ENCODE data around the gene TRIM32.
"Not testable (repeated sequence)": the region's sequence is repeated elsewhere in the genome, so short reads cannot be mapped to it uniquely, and the experiment has no call there.

The TRIM32 gene

DNA sequence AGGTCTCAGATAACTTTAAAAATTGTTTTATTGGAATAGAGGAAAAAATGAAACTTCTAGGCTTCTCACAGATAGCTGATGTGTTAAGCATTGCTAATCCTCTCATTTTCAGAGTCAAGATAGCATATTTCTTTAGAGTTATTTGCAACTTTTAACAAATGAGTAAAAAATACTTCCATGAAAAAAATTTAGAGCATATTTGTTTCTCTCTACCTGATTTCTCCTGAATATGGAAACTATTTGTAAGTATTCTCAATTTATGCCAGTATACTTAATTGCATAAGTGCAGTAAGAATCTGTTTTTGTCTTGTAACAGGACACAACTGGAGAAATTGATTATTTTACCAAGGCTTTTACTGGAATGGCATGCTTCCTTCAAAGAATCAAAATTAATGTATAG lies 3.6 kb upstream of the TRIM32 start:
- DNase-seq, result no peak

DNA sequence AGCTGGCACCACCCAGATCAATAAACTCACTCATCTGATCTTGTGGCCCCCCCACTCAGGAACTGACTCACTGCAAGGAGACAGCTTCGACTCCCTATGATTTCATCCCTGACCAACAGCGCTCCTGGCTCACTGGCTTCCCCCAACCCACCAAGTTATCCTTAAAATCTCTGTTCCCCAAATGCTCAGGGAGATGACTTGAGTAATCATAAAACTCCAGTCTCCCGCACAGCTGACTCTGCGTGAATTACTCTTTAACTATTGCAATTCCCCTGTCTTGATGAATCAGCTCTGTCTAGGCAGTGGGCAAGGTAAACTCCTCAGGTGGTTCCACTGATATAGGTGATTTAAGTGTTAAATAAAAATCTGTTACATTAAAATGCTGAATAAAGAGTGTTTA lies 1.9 kb upstream of the TRIM32 start:
- DNase-seq, result no peak

- no peak for DNase-seq
Observed at GRCh38 chr9:116686135-116686534, 970 bp upstream of the TRIM32 start.

DNA sequence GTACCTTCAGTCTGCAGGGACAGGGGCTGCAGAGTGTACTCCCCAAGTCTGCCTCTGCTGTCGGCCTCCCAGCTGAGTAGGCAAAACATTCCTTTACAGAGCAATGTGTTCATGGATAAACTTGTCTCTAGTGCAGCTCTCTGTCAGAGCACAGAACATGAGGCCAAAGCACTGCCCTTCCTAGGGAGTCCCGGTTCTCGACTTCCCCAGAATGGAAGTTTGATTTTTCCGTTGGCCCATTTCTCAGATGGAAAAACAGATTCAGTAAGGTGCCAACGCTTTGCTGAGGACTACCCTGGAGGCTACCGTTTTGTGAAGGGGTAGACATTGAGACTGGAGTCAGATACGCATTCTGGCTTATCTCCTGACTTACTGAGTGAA lies 422 bp upstream of the TRIM32 start:
- no peak for DNase-seq

DNA sequence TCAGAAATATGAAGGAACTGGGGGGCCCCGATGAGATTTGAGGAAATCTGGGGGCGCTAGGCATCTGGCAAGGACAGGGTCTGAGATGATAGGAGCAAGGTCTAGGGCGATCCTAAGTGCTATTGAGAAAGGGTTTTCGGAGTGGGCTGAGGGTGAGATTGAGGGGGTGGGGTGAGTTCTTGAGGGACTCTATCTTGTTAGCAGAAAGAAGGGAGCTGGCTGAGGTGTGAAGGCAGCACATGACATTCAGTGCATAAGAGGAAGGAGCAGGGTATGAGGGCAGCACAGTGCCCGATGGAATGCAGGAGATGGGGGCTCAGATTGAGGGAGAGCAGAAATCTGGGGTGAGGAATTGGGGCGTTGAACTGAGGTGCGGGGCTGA lies 640 bp downstream of the TRIM32 start:
- no peak for DNase-seq

DNA sequence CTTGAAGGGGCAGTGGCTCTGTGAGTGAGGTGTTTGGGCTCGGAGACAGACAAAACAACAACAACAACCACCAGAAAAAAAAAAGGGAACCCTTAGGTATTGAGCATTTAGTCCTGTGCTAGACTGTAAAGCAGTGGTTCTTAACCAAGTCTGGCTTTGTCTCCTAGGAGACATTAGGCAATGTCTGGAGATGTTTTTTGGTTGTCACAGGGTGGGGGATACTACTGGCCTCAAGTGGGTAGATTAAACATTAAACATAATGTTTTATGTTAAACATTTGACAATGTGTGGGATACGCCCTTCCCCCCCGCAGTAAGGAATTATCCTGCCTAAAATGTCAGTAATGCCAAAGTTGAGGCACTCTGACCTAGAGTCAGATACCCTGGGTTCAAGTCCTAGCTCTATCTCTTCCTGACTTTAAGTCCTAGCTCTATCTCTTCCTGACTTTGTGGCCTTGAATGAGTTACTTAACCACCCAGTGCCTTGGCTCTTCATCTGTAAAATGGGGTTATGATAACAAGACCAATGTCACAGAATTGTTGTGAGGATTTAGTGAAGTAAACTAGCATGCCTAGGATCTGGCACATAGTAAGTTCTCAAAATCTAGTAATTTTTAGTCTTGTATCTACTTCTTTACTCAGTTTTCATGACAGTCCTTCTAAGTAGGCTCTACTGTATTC lies 1.8 kb downstream of the TRIM32 start:
- no peak for DNase-seq

DNA sequence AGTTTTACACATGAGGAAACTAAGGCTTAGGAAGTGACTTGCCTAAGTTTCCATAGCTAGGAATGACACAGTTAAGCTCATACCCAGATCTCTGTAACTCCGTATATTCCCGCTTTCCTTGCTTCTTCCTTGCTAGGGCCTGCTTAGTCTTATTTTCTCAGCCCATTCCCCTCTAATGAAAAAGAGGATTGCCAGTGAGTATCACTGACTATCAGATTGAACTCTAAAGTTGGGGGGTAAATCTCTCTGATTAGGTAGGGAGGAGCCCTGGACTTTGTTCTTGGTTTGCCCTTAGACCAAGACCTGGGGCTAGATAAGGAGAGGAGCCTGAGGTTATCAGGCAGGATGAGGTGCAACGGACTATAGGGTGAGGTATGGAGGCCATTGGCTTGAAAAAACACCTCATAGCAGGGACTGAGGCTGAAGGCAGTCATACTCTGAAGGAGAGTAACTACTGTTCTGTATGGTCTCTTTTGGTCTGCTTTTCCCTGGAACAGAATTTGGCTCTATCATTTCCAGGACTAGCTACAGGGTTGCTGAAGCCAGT lies 2.5 kb downstream of the TRIM32 start:
- no peak for DNase-seq

DNA sequence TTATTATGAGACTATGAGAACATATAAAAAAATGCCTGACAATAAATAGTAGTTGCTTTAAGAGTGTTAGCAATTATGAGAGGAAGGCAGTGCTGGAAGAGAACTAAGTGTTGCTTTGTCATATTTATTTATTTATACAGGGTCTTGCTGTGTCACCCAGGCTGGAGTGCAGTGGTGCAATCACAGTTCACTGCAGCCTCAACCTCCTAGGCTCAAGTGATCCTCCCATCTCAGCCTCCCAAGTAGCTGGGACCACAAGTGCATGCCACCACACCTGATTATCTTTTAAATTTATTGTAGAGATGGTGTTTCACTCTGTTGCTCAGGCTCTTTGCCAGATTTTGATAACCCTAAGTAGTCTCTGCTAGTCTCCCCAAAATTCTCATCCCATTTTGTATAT lies 3.7 kb downstream of the TRIM32 start:
- DNase-seq, result not testable (repeated sequence)

DNA sequence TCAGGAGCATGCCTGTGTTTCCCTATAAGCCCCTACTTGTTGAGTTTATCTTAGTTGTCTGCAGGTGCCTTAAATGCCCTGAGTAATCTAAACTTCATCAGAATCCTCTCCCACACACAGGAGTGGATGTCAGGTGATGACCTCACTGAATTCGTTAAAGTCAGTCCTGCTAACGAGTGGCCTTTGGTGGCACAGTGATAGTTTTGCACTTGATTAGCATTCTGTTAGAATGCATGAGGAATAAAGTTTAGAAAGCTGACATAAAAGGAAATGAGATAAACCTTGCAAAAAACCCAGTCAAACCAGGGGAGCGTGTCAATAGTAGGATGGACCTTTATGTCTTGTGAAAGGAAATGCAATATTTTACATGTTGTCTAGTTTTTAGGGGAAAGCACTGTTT lies 4.5 kb downstream of the TRIM32 start:
- DNase-seq, result no peak

DNA sequence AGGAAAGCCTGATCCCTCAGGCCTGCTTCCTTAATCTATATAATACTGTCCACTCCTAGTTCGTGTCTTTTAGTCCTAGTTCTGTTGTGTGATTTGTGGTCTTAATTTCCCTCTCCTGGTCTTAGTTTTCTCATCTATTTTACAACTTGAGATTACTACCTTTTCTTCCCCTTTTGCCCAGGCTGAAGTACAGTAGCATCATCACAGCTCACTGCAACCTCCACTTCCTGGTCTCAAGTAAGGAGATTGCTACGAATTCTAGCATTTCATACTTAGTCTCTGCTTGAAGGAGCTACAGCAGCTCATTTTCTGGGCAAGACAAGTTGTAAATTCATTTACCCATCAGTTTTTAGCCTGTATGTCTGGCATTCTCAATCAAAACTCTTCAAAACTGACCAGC lies 5.5 kb downstream of the TRIM32 start:
- DNase-seq, result no peak

DNA sequence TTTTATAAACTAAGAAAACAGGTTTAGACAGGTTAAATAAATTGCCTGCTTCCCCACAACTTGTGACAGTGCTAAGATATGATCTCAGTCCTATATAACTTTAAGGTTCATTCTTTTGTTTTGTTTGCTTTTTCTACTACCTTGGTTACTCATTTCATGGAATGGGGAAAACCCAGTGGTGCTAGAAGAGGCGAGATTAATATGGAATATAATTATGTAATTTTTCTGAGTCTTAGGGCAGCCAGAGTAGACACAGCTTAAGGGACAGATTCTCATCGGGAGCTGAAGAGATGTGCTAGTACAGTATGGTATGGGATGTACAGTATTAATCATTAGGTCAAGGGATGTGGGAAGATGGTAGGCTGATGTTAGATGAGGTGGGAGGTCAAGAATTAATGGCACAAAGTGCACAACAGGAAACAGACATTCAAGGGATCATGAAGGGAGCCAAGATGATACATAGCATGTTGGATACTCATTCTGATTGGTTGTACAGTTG lies 6.2 kb downstream of the TRIM32 start:
- no peak for DNase-seq

GRCh38 chr9:116694785-116695291 lies 7.7 kb downstream of the TRIM32 start:
- DNase-seq, result no peak

GRCh38 chr9:116695438-116695837 lies 8.3 kb downstream of the TRIM32 start:
- DNase-seq, result no peak

GRCh38 chr9:116697362-116697761 lies 10.3 kb downstream of the TRIM32 start:
- no peak for DNase-seq

- DNase-seq, result no peak
Observed at GRCh38 chr9:116697887-116698286, 10.8 kb downstream of the TRIM32 start.

- no peak for DNase-seq
Observed at GRCh38 chr9:116700279-116700678, 13.2 kb downstream of the TRIM32 start.

GRCh38 chr9:116700882-116701865 lies 14.1 kb downstream of the TRIM32 start:
- DNase-seq, result no peak

DNA sequence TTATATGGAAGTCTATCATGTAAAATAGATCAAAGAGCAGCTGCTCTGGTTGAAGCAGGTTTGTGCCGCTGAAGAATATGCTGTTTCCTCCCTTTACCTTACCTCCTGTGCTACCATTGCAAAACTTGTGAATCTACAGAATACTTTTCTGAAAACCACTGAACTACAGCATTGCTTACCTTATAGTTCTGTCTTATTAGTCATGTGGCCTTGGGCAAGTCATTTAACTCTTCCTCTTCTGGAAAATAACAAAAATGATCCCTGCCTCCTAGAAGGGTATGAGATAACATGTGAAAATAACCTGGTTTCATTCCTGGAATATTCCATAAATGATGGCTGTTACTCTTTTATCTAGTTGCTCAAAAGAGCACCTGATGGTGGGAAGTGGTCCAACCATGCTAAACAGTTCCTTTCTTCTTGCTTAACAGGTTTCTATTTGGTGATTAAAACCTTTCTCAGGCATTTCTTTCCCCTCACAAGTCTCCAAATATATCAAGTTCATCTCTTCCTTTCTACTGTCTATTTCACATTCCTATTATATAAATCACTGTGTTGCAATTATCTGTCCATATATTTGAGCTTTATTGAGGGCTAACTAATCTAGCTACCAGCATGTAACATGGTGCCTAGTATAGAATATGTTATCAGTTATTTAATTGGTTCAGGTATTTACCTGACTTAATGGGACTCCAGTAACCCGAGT lies 15.0 kb downstream of the TRIM32 start:
- no peak for DNase-seq

GRCh38 chr9:116703634-116704033 lies 16.5 kb downstream of the TRIM32 start:
- DNase-seq, result no peak

GRCh38 chr9:116704470-116704869 lies 17.4 kb downstream of the TRIM32 start:
- no peak for DNase-seq

GRCh38 chr9:116705531-116705930 lies 18.4 kb downstream of the TRIM32 start:
- DNase-seq, result no peak

DNA sequence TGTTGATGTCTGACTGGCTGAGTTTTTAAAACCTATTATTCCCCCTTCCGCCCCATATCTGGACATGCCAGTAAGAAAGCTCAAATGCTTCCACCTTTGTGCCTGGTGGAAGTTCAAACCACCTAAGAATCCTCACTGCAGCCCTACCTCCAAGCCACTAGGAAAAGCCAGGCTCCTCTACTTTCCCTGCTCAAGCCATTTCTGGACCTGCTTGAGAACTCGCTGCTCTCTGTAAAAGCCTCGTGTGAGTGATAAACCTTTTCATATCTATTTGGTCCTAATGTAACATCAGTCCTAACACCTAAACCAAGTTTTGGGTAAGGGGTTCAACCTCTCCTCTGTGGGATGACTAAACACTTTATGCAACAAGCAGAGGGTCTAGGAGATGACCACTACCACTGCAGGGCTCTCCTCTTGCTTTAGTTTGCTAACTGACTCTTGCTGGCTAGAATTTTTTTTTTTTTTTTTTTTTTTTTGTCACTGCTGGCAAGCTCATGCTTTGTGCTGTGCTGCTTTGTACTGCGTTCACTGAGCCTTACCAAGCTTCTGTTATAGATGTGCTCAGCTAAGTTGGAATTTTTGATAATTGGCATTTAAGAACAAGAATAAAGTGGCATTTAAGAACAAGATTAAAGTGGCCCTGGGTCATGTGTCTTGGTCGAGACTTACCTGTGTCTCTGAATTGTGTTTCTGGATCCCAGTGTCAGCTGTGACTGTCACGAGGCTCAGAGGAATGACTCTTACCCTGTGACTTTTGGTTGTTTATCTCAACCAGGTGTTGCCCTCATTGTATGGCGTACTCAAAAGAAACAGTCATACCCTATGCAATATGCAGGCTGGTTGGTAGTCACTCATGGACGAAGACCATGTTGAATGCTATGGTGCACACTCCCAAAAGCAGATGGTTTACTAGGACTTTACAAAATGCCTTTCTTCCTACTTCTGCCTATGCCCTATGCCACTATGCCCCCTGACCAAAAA lies 19.5 kb downstream of the TRIM32 start:
- no peak for DNase-seq
